ENCODE results near the gene OR11H12.
"Not testable (repeated sequence)": the region's sequence is repeated elsewhere in the genome, so short reads cannot be mapped to it uniquely, and the experiment has no call there.

OR11H12 gene, protein sequence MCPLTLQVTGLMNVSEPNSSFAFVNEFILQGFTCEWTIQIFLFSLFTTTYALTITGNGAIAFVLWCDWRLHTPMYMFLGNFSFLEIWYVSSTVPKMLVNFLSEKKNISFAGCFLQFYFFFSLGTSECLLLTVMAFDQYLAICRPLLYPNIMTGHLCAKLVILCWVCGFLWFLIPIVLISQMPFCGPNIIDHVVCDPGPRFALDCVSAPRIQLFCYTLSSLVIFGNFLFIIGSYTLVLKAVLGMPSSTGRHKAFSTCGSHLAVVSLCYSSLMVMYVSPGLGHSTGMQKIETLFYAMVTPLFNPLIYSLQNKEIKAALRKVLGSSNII

DNA sequence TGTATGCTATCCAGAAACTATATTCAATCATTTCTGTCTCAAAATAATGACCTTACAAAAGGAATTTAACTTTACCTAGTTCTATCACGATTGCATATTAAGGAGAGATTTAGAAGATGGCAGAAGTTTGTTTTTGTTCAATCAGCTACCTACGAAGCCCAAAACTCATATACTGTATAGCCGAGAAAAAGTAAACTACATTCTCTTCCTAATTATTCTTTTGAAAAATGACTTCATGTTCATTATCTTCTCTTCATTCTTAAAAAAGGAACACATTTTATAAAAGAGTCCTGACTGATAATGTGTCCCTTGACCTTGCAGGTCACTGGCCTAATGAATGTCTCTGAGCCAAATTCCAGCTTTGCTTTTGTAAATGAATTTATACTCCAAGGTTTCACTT lies at the start of gene OR11H12:
Gene OR11H12 (plus strand): TSS at position 301 of the 400 bp plus-strand sequence. CDS start 0 bp downstream, at position 301.
- FAIRE-seq: not testable (repeated sequence)

DNA sequence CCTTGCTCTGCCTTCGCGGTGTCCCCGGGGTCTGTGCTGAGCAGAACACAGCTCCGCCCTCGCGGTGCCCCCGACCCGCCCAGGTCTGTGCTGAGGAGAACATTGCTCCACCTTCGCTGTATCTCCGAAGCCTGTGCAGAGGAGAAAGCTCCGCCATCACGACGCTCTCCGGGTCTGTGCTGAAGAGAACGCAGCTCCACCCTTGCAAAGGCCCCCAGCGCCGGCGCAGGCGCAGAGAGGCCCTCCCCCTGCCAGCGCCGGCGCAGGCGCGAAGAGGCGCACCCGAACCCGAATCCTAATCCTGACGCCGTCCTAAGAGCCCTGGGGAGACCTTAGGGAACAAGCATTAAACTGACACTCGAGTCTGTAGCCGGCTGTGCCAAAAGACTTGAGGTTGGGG lies 18.0 kb upstream of the OR11H12 start:
- FAIRE-seq: not testable (repeated sequence)

DNA sequence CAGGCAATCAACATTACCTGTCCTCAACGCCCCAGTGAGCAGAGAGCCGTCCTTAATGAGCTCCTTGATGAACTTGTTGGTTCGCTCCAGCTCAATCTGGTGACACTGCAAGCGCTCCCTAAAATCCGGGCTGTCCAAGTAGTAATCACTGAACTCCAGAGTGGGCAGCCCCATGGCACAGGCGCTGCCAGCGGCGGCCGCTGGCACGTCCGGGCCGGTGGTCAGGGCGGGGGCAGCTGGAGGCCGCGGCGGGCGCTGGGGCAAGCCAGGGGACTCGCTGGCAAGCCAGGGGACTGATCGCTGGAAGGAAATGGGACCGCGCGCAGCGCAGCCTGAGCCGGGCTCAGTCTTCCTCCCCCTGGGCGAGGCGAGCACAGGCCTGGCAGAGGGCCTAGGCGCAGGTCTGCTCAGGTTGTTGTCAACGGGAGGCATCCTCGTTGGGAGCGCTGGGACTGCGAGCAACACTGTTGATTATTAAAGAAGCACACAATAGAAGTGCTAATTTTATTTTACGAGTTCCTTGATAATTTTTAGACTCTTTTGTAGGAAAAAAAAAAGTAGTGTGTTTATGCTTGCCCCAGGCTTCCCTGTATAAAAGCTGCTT lies 25.8 kb downstream of the OR11H12 start:
- not testable (repeated sequence) for FAIRE-seq

DNA sequence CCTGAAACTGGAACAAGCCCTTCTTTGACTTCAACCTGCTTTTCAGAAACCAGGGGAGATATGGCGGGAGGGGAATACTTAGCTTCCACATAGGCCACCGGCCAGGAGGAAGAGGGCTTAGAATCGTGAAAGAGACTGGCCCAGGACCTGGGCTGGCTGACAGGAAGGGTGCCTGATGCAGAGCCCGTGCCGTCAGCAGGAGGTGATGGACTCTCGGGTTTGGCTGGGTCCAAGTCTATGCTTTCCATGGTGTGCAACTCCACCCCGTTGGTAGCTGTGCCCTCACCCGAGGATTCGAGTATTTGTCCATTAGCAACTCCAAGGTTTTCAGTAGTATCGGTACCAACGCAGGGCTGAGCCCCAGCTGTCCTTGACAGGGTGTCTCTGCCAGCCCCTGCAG lies 35.1 kb downstream of the OR11H12 start:
- not testable (repeated sequence) for FAIRE-seq

DNA sequence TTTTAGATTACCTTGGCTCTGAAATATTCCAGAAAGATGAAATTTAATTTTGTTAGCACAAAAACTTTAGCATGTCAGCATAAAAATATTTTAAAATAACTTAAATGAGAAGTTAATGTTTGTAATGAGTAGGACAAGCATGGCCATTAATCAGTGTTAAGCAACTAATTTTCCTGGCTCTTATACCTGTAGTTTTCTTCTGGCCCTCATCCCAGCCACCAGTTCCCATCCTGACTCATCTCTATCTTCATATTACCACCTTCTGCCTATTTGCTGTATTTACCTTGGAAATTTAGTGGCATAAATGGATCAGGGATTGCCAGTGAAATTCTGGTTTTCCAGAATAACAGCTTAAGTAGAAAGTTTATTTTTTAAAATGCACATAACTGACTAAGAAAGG lies 37.1 kb downstream of the OR11H12 start:
- FAIRE-seq: not testable (repeated sequence)

DNA sequence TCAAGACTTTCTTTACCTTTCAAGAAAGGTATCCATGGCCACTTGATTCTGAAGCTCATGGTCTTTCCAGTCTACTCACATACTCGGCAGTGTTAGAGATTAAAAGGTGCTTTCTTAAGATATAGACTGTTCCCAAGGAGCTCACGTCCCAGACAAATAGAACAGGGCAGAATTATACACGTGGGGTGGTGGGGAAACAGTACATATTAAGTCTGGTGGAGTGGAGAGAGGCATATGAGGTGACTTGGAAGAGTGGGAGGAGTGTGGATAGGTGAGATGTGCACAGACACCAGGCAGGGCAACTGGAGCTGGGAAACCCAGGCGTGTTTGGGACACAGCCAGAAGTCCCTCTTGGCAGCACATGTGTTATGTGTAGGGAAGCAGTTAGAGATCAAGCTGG lies 37.9 kb downstream of the OR11H12 start:
- not testable (repeated sequence) for FAIRE-seq

DNA sequence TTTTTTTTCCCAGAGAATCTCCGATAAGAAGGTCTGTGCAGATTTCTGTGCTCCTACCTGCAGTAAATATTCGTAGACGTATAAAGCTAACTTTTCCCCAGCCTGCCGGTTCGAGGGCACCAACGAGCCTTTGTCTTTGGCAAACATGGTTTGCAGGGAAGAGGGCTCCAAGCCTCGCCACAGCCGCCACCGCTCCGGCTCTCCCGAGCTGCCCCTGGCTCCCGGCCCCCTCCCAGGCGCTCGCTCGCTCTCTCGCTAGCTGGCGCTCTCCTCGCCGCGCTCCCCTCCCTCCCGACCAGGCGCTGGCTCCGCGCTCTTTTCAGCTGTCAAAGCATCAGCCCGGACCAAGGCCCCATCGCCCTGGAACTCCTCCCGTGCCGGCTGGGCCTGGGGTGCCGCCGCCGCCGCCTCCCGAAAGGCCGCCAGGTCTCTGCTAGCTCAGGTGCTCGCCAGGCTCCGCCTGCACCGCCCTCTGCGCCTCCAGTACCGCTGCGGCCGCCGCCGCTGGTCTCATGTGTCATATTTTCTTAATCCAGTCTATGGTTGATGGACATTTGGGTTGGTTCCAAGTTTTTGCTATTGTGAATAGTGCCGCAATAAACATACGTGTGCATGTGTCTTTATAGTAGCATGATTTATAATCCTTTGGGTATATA lies 45.3 kb downstream of the OR11H12 start:
- not testable (repeated sequence) for FAIRE-seq

Data from G401.6 (cell line).